ENCODE measurements around the gene ITPRIPL1.

The ITPRIPL1 gene

DNA sequence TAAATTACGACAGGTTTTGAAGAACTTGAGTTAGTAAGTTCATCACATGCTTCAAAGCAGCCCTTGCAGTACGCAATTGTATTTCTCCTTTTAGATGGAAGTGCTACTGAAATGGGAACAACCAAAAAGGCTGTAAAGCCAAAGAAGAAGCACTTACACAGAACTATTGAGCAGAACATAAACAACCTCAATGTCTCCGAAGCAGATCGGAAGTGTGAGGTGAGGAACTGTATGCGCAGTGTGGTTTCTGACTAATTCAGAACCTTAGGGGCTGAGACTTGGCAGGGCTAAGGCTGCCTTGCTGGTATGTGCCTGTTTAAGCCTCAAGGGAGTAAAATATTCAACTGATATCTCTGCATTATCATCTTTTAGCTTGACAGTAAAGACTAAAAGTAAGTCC lies 18.9 kb downstream of the ITPRIPL1 start:
- TF ChIP-seq, protein P1, sequence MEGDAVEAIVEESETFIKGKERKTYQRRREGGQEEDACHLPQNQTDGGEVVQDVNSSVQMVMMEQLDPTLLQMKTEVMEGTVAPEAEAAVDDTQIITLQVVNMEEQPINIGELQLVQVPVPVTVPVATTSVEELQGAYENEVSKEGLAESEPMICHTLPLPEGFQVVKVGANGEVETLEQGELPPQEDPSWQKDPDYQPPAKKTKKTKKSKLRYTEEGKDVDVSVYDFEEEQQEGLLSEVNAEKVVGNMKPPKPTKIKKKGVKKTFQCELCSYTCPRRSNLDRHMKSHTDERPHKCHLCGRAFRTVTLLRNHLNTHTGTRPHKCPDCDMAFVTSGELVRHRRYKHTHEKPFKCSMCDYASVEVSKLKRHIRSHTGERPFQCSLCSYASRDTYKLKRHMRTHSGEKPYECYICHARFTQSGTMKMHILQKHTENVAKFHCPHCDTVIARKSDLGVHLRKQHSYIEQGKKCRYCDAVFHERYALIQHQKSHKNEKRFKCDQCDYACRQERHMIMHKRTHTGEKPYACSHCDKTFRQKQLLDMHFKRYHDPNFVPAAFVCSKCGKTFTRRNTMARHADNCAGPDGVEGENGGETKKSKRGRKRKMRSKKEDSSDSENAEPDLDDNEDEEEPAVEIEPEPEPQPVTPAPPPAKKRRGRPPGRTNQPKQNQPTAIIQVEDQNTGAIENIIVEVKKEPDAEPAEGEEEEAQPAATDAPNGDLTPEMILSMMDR (IDR thresholded peaks at IDR 0.05; ENCODE audit: low read depth, low read length, missing control alignments): no peak
- H3K27me3 ChIP-seq (replicated peaks): no peaks in the 10 kb centered on the region
- no peak overlapping the region for H3K4me3 ChIP-seq (ENCODE audit: low read depth, low read length)
- H3K36me3 ChIP-seq (replicated peaks): no peaks in the 10 kb centered on the region
- H3K27ac ChIP-seq: no peak overlapping the region
- DNase-seq: peak; percentile 42
- in situ Hi-C loops (cut with HindIII; ENCODE audit: low pct_ligation_motif_present, low sequenced_read_pairs): no loop called here

DNA sequence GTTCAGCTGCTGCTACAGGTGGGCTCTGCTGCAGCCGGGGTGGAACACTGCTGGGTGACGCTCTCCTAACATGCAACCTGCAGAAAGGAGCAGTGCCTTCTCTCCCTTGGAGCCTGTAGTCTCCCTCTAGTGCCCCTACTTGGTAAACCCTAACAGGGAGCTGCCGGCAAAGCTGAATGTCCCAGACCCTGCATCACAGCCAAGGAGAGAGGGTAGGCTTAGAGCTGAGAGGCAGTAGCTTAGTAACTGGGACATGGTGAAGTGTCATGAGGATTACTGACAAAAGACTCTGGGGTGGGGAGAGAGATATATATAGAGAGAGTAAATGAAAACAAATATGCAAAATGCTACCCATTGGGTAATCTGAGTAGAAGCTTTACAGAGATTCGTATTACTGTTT lies 20.3 kb downstream of the ITPRIPL1 start:
- in situ Hi-C loops (cut with HindIII; ENCODE audit: low pct_ligation_motif_present, low sequenced_read_pairs): no loop called here
- Histone ChIP-seq H3K36me3 (replicated peaks) (no peaks in the 10 kb centered on the region), H3K4me3 (ENCODE audit: low read depth, low read length) (no peak overlapping the region), H3K27ac (no peak overlapping the region), H3K27me3 (replicated peaks) (no peaks in the 10 kb centered on the region)
- DNase-seq: no peak
- TF ChIP-seq, protein P1 (IDR thresholded peaks at IDR 0.05; ENCODE audit: low read depth, low read length, missing control alignments): peak; percentile 56

DNA sequence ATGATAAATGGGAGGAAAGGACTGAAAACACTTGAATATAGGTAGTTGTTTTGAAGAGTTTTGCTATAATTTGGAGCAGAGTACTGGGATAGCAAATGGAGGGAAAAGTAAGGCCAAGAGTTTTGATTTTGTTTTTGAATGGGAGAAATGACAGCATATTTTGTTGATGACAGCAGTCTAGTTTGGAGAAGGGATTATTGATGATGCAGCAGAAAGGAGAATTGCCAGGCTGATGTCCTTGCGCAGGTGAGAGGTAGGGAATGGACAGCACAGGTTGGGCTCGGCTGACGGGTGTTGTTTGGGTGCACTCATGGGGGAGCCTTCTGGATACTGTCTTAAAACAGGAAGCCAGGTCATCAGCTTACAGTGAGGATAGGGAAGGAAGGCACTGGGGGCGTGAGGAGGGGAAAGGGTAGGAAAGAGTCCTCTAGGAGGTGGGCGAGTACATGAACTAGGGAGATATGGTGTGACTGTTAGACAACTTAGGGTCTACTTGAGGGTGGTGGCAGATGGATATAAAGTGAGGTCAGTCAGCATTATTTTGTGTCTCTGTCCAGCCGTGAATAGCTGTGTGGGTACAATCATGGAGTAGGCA lies 20.8 kb downstream of the ITPRIPL1 start:
- TF ChIP-seq, protein P1 (IDR thresholded peaks at IDR 0.05; ENCODE audit: low read depth, low read length, missing control alignments): no peak
- H3K27me3 ChIP-seq (replicated peaks): no peaks in the 10 kb centered on the region
- no peak overlapping the region for H3K27ac ChIP-seq
- DNase-seq: no peak
- no peak overlapping the region for H3K4me3 ChIP-seq (ENCODE audit: low read depth, low read length)
- H3K36me3 ChIP-seq (replicated peaks): no peaks in the 10 kb centered on the region
- in situ Hi-C loops (cut with HindIII; ENCODE audit: low pct_ligation_motif_present, low sequenced_read_pairs): no loop called here

DNA sequence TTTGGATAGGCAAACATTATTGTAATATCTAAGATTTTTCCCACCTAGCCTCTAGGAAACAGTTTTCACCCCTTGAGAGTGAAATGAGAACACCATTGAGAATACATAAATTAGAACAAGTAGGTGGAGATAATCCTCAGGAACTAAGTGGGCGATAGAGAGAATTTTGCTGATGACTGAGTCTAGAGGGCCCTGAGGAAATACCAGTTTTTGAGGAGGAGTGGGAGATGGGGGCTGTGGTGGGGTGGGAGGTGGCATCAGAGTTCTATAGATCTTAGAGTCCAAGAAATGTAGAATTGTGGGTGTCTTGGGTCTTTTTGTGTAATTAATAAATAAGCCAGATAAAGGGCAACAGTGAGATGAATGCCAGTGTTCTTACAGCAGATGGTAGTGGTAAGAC lies 22.3 kb downstream of the ITPRIPL1 start:
- Histone ChIP-seq H3K27ac (no peak overlapping the region), H3K27me3 (replicated peaks) (no peaks in the 10 kb centered on the region), H3K36me3 (replicated peaks) (no peaks in the 10 kb centered on the region), H3K4me3 (ENCODE audit: low read depth, low read length) (no peak overlapping the region)
- DNase-seq: no peak
- in situ Hi-C loops (cut with HindIII; ENCODE audit: low pct_ligation_motif_present, low sequenced_read_pairs): no loop called here
- TF ChIP-seq, protein P1 (IDR thresholded peaks at IDR 0.05; ENCODE audit: low read depth, low read length, missing control alignments): no peak

DNA sequence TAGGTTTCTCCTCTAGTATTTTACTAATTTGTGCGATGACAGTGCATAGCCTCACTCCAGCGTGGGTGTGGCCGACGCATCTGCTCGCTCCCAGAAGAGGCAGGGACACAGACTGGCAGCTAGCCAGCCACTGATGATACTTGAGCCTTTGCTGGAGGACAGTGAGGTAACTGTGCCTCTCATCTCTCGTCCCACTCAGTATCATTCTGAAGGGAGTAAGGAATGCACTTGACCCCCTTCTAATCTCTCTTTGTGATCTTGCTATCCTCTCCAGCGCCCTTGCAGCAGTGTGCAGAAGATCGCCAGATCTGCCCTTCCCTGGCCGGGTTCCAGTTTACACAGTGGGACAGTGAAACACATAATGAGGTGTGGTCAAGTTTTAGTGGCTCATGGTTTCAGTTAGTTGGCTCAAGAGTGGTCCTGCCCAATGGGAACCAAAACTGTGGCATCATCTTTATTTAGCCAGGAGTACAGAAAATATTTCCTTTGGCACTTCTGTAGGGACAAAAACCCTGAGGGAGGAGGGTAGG lies 28.0 kb downstream of the ITPRIPL1 start:
- TF ChIP-seq, protein P1 (IDR thresholded peaks at IDR 0.05; ENCODE audit: low read depth, low read length, missing control alignments): no peak
- no peaks in the 10 kb centered on the region for H3K36me3 ChIP-seq (replicated peaks)
- no peaks in the 10 kb centered on the region for H3K27me3 ChIP-seq (replicated peaks)
- in situ Hi-C loops (cut with HindIII; ENCODE audit: low pct_ligation_motif_present, low sequenced_read_pairs): no loop called here
- peak; percentile 77 for DNase-seq
- H3K27ac ChIP-seq: peak overlapping the region; percentile 48
- no peak overlapping the region for H3K4me3 ChIP-seq (ENCODE audit: low read depth, low read length)

DNA sequence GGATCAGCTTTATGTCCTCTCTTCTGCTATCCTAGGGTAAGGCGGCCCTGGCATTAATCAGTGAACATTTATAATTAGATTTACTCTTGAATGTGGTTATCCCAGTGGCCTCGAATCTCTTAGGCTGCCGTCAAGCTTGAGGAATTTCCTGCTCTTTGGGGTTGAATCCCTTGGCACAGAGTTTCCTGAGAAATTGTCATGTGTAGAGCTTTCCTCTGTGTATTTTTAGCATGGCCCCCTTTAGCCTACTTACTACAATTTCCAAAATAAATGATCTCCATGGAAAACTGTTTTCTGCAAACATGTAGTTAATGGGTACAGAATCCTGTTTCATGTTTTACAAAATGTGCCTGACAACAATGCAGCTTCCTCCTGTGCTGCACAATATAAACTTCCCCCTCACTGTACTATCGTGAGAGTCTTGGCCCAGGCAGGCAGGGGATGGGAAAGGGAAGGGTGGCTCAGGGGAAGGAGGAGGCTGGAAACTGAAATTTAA lies 28.5 kb downstream of the ITPRIPL1 start:
- DNase-seq: peak; percentile 58
- H3K27me3 ChIP-seq (replicated peaks): no peaks in the 10 kb centered on the region
- no peaks in the 10 kb centered on the region for H3K36me3 ChIP-seq (replicated peaks)
- peak overlapping the region; percentile 48 for H3K27ac ChIP-seq
- TF ChIP-seq, protein P1 (IDR thresholded peaks at IDR 0.05; ENCODE audit: low read depth, low read length, missing control alignments): no peak
- no peak overlapping the region for H3K4me3 ChIP-seq (ENCODE audit: low read depth, low read length)
- in situ Hi-C loops (cut with HindIII; ENCODE audit: low pct_ligation_motif_present, low sequenced_read_pairs): no loop called here
